Suprapubic skin (tissue), 4 donors: Measurements from ENCODE around the gene EXD3. TPM values are rescaled to one million over a fixed set of nuclear protein-coding genes. Genes with fewer than 3 reads are reported as not detected.

Experiments
- DNase-seq, 2 donors: peaks; one replicate each; pipeline ENCODE4 v3.0.0-alpha.2; 2019; ENCODE audit warnings: low spot score in 2 of 2
- H3K27ac ChIP-seq: fragments of 200-600 bp; sonication (generic); one replicate; pipeline ENCODE4 v1.5.1; 2019
- H3K27me3 ChIP-seq: fragments of 200-600 bp; sonication (generic); one replicate; pipeline ENCODE4 v1.5.1; 2019
- H3K36me3 ChIP-seq: fragments of 200-600 bp; sonication (generic); one replicate; pipeline ENCODE4 v1.5.1; 2019
- H3K4me1 ChIP-seq: fragments of 200-600 bp; sonication (generic); one replicate; pipeline ENCODE4 v1.5.1; 2019
- H3K4me3 ChIP-seq: fragments of 200-600 bp; sonication (generic); one replicate; pipeline ENCODE4 v1.5.1; 2019; ENCODE audit warnings: mild to moderate bottlenecking
- H3K9me3 ChIP-seq: fragments of 200-600 bp; sonication (generic); one replicate; pipeline ENCODE4 v1.5.1; 2019
- CTCF ChIP-seq, 2 donors: fragments of 200-600 bp in 1 of 2; fragments of 450-650 bp in 1 of 2; sonication (generic) in 1 of 2; IDR thresholded peaks; one replicate each; pipeline ENCODE4 v1.5.1; 2016 to 2019; ENCODE audit warnings: antibody characterized with exemption in 2 of 2, mild to moderate bottlenecking in 1 of 2, moderate library complexity in 1 of 2
- EP300 ChIP-seq: sonication (generic); formaldehyde crosslinking; IDR thresholded peaks from one replicate; pipeline ENCODE4 v1.6.1; 2017; ENCODE audit warnings: antibody characterized with exemption
- POLR2A ChIP-seq, 2 donors: fragments of 450-650 bp; IDR thresholded peaks; one replicate each; pipeline ENCODE4 v1.6.1; 2017; ENCODE audit warnings: antibody characterized with exemption in 2 of 2, mild to moderate bottlenecking in 2 of 2, moderate library complexity in 2 of 2
- POLR2AphosphoS5 ChIP-seq, 3 donors: sonication (generic); formaldehyde crosslinking; IDR thresholded peaks; one replicate each; pipeline ENCODE4 v1.6.1; 2017; ENCODE audit warnings: antibody characterized with exemption in 3 of 3
- WGBS: methylation state at CpG from one replicate; pipeline ENCODE4 v1.1.5; 2018; 5-methylcytosine and 5-hydroxymethylcytosine counted together
- total RNA-seq, 4 donors: library from RNA; depleted of rRNA; stranded (reverse); fragments of >200 nt; gene quantifications; one replicate each; pipeline ENCODE4 v1.1.0, GENCODE V29; 2016

Gene EXD3
- total RNA-seq, 4 donors from 2014 or later = 7.3 to 54.0 (median 16.4) TPM

- TF ChIP-seq EP300 (no peak), POLR2A (IDR thresholded peaks at IDR 0.05) (peak in 1 of 2 donors; percentile 53), CTCF (IDR thresholded peaks at IDR 0.05) (no peak), POLR2AphosphoS5 (IDR thresholded peaks at IDR 0.05) (no peak)
- Histone ChIP-seq H3K27me3 (peaks cover 39% of the 10 kb centered on the region), H3K4me1 (peaks cover 80% of the 10 kb centered on the region), H3K4me3 (peak within 1 kb of the TSS; percentile 62), H3K36me3 (no peaks in the 10 kb centered on the region), H3K9me3 (no peaks in the 10 kb centered on the region), H3K27ac (peak within 1 kb of the TSS; percentile 86)
- DNase-seq = peak; percentile 88 to 94
- no CpG with 5 or more reads among the region's 60 CpGs for WGBS
Measured at GRCh38 chr9:137302118-137302448, 120.9 kb downstream of the EXD3 start, which contains the start of gene NRARP. Gene NRARP, minus strand, starts transcription at chr9:137302271. Its CDS starts 343 bp downstream, at chr9:137301928.

GRCh38 chr9:137301081-137301947, 121.6 kb downstream of the EXD3 start:
- no peaks in the 10 kb centered on the region for H3K36me3 ChIP-seq
- TF ChIP-seq POLR2A (IDR thresholded peaks at IDR 0.05) (no peak), POLR2AphosphoS5 (IDR thresholded peaks at IDR 0.05) (no peak), CTCF (IDR thresholded peaks at IDR 0.05) (no peak), EP300 (no peak)
- H3K27me3 ChIP-seq = peaks cover 44% of the 10 kb centered on the region
- H3K27ac ChIP-seq = peak overlapping the region; percentile 69
- H3K4me3 ChIP-seq = peak overlapping the region; percentile 62
- 0% methylated on average over 1 of the region's 115 CpGs for WGBS
- H3K4me1 ChIP-seq = peaks cover 80% of the 10 kb centered on the region
- H3K9me3 ChIP-seq = no peaks in the 10 kb centered on the region
- peak in 1 of 2 donors; percentile 62 for DNase-seq

- DNase-seq = no peak
- Histone ChIP-seq H3K4me1 (peaks cover 80% of the 10 kb centered on the region), H3K4me3 (peak overlapping the region; percentile 62), H3K27ac (peak overlapping the region; percentile 69), H3K27me3 (peaks cover 44% of the 10 kb centered on the region), H3K9me3 (no peaks in the 10 kb centered on the region), H3K36me3 (no peaks in the 10 kb centered on the region)
- no peak for TF ChIP-seq CTCF (IDR thresholded peaks at IDR 0.05)
- no peak for TF ChIP-seq POLR2A (IDR thresholded peaks at IDR 0.05)
- no peak for TF ChIP-seq EP300
- TF ChIP-seq POLR2AphosphoS5 (IDR thresholded peaks at IDR 0.05) = no peak
- WGBS = 7% methylated on average over 18 of the region's 25 CpGs
Measured at GRCh38 chr9:137300567-137301080, 122.3 kb downstream of the EXD3 start.

- DNase-seq = no peak
- H3K4me1 ChIP-seq = peaks cover 80% of the 10 kb centered on the region
- WGBS = 39% methylated on average over 16 of the region's 16 CpGs
- no peaks in the 10 kb centered on the region for H3K36me3 ChIP-seq
- H3K9me3 ChIP-seq = no peaks in the 10 kb centered on the region
- H3K27ac ChIP-seq = peak overlapping the region; percentile 69
- peak overlapping the region; percentile 62 for H3K4me3 ChIP-seq
- TF ChIP-seq EP300 = no peak
- TF ChIP-seq CTCF (IDR thresholded peaks at IDR 0.05) = no peak
- no peak for TF ChIP-seq POLR2A (IDR thresholded peaks at IDR 0.05)
- TF ChIP-seq POLR2AphosphoS5 (IDR thresholded peaks at IDR 0.05) = no peak
- H3K27me3 ChIP-seq = peaks cover 51% of the 10 kb centered on the region
Measured at GRCh38 chr9:137299938-137300337, 123.0 kb downstream of the EXD3 start.

GRCh38 chr9:137299203-137299565, 123.8 kb downstream of the EXD3 start:
- WGBS = 50% methylated on average over 1 of the region's 10 CpGs
- H3K36me3 ChIP-seq = no peaks in the 10 kb centered on the region
- H3K27ac ChIP-seq = no peak overlapping the region
- peaks cover 77% of the 10 kb centered on the region for H3K4me1 ChIP-seq
- peaks cover 58% of the 10 kb centered on the region for H3K27me3 ChIP-seq
- DNase-seq = no peak
- H3K9me3 ChIP-seq = no peaks in the 10 kb centered on the region
- peak overlapping the region; percentile 62 for H3K4me3 ChIP-seq
- TF ChIP-seq POLR2AphosphoS5 (IDR thresholded peaks at IDR 0.05) (no peak), POLR2A (IDR thresholded peaks at IDR 0.05) (no peak), CTCF (IDR thresholded peaks at IDR 0.05) (no peak), EP300 (no peak)
